K562 (cell line): ENCODE measurements around the gene SLC16A2. TPM values are rescaled to one million over a fixed set of nuclear protein-coding genes. Genes with fewer than 3 reads are reported as not detected.

Source experiments
- polyA plus RNA-seq, 8 experiments: library from polyadenylated mRNA; depleted of rRNA in 4 of 8; stranded (reverse) in 5 of 8; unstranded in 3 of 8; fragments of >200 nt; fragmentation: Nextera tagmentation in 2 of 8; fragmentation: Illumina TruSeq in 1 of 8; extraction: Ambion mirVana in 2 of 8; extraction: Trizol in 1 of 8; gene quantifications; 2 replicates each; pipeline versions ENCODE4 v1.2.1 to v1.2.3, GENCODE V29; 2011 to 2014; ENCODE audit warnings: inconsistent platforms in 1 of 8, missing spikeins in 1 of 8
- small RNA-seq: library from RNA; depleted of rRNA; stranded (forward); fragments of <200 nt; gene quantifications from one replicate; pipeline ENCODE3, GENCODE V24; 2014
- total RNA-seq, 7 experiments: library from RNA; depleted of rRNA in 6 of 7; stranded (reverse); fragments of >200 nt in 6 of 7; fragmentation: Illumina TruSeq in 2 of 7; extraction: Trizol in 2 of 7; gene quantifications; 2 replicates each; pipeline versions ENCODE4 v1.2.1 to v1.2.3, GENCODE V29; 2011 to 2021; ENCODE audit warnings: low replicate concordance in 1 of 7

The SLC16A2 gene
- total and polyA plus RNA-seq, 9 of the 15 experiments (the other 6 are each of a cell fraction or from before 2014, with no cell fraction given) = 0.07 TPM; not detected in 8

Small RNA genes within 50 kb of the gene (small RNA-seq; reads per million reads assigned to genes)
- not detected for gene RN7SL790P

Other genes with a start within 250 kb of the SLC16A2 start
- gene ZCCHC13, start 117.3 kb upstream of the SLC16A2 start, total RNA-seq (2014; rRNA removed) = not detected in 2 replicates
- gene ZCCHC13, start 117.3 kb upstream of the SLC16A2 start, total RNA-seq (2014; rRNA removed; fragmentation: Illumina TruSeq; extraction: Trizol) = not detected in 2 replicates
- gene ZCCHC13, start 117.3 kb upstream of the SLC16A2 start, total RNA-seq (2015; rRNA removed; fragmentation: Illumina TruSeq; extraction: Trizol) = not detected in 2 replicates
- gene ZCCHC13, start 117.3 kb upstream of the SLC16A2 start, total RNA-seq (2021) = not detected in 2 replicates
- not detected in 2 replicates for gene ZCCHC13, start 117.3 kb upstream of the SLC16A2 start, polyA plus RNA-seq (2011; rRNA removed)
- not detected in 2 replicates for gene ZCCHC13, start 117.3 kb upstream of the SLC16A2 start, polyA plus RNA-seq (2014; fragmentation: Illumina TruSeq; extraction: Trizol)
- gene ZCCHC13, start 117.3 kb upstream of the SLC16A2 start, polyA plus RNA-seq (2014; fragmentation: Nextera tagmentation; extraction: Ambion mirVana) = not detected
- not detected in 2 replicates for gene ZCCHC13, start 117.3 kb upstream of the SLC16A2 start, polyA plus RNA-seq (2014; rRNA removed)
- 14.9 and 15.7 TPM in 2 replicates for gene RLIM, start 193.1 kb downstream of the SLC16A2 start, total RNA-seq (2014; rRNA removed)
- 31.4 and 37.8 TPM in 2 replicates for gene RLIM, start 193.1 kb downstream of the SLC16A2 start, total RNA-seq (2014; rRNA removed; fragmentation: Illumina TruSeq; extraction: Trizol)
- gene RLIM, start 193.1 kb downstream of the SLC16A2 start, total RNA-seq (2015; rRNA removed; fragmentation: Illumina TruSeq; extraction: Trizol) = 24.0 and 26.4 TPM in 2 replicates
- gene RLIM, start 193.1 kb downstream of the SLC16A2 start, total RNA-seq (2021) = 19.9 and 22.4 TPM in 2 replicates
- 22.6 and 26.4 TPM in 2 replicates for gene RLIM, start 193.1 kb downstream of the SLC16A2 start, polyA plus RNA-seq (2011; rRNA removed)
- gene RLIM, start 193.1 kb downstream of the SLC16A2 start, polyA plus RNA-seq (2014; fragmentation: Illumina TruSeq; extraction: Trizol) = 13.4 and 13.5 TPM in 2 replicates
- gene RLIM, start 193.1 kb downstream of the SLC16A2 start, polyA plus RNA-seq (2014; fragmentation: Nextera tagmentation; extraction: Ambion mirVana) = 1 to 10 TPM; 4.2 TPM
- gene RLIM, start 193.1 kb downstream of the SLC16A2 start, polyA plus RNA-seq (2014; rRNA removed) = 9.5 and 9.6 TPM in 2 replicates